Brain microvascular endothelial cell (primary cell): Measurements from ENCODE around the gene TMEM87A.

Experiments
- DNase-seq: peaks from one replicate; pipeline ENCODE4 v3.0.0-alpha.2; 2020
- H3K27ac ChIP-seq: fragments of 250-450 bp; sonication (Bioruptor Pico); 2 replicates; pipeline ENCODE4 v1.5.1; 2020; ENCODE audit warnings: mild to moderate bottlenecking, moderate library complexity
- H3K27me3 ChIP-seq: fragments of 250-450 bp; sonication (Bioruptor Pico); replicated peaks from 2 replicates; pipeline ENCODE4 v1.5.1; 2020; ENCODE audit warnings: mild to moderate bottlenecking
- H3K36me3 ChIP-seq: fragments of 250-450 bp; sonication (Bioruptor Pico); replicated peaks from 2 replicates; pipeline ENCODE4 v1.5.1; 2020; ENCODE audit warnings: mild to moderate bottlenecking
- H3K4me3 ChIP-seq: 2 replicates; pipeline ENCODE4 v1.5.1; 2011; ENCODE audit warnings: low read depth, mild to moderate bottlenecking, control low read depth, low read length, moderate library complexity
- CTCF ChIP-seq: IDR thresholded peaks from 2 replicates; pipeline ENCODE4 v1.5.1; 2011; ENCODE audit warnings: low read depth, mild to moderate bottlenecking, moderate library complexity, low read length, control low read depth, inconsistent platforms; ENCODE audit errors: missing control alignments
- in situ Hi-C: cut with HindIII; loops from 2 replicates; pipeline ENCODE4 v1.10.0; 2017; ENCODE audit warnings: low sequenced_read_pairs, low pct_ligation_motif_present

TMEM87A gene

GRCh38 chr15:42285034-42285433 lies 11.8 kb upstream of the TMEM87A start:
- in situ Hi-C loops, result no loop called here
- Histone ChIP-seq H3K4me3 (no peak overlapping the region), H3K27me3 (no peaks in the 10 kb centered on the region), H3K36me3 (peaks cover 5% of the 10 kb centered on the region), H3K27ac (no peak overlapping the region)
- no peak for TF ChIP-seq CTCF
- no peak for DNase-seq

GRCh38 chr15:42284551-42284950 lies 11.3 kb upstream of the TMEM87A start:
- DNase-seq, result no peak
- TF ChIP-seq CTCF, result no peak
- no peaks in the 10 kb centered on the region for H3K27me3 ChIP-seq
- H3K36me3 ChIP-seq, result peaks cover 5% of the 10 kb centered on the region
- in situ Hi-C loops, result no loop called here
- H3K27ac ChIP-seq, result no peak overlapping the region
- no peak overlapping the region for H3K4me3 ChIP-seq

- Histone ChIP-seq H3K27ac (no peak overlapping the region), H3K36me3 (peaks cover 5% of the 10 kb centered on the region), H3K4me3 (no peak overlapping the region), H3K27me3 (no peaks in the 10 kb centered on the region)
- DNase-seq, result no peak
- in situ Hi-C loops, result no loop called here
- no peak for TF ChIP-seq CTCF
Measured at GRCh38 chr15:42283671-42284070, 10.4 kb upstream of the TMEM87A start.

- Histone ChIP-seq H3K4me3 (no peak overlapping the region), H3K36me3 (peaks cover 5% of the 10 kb centered on the region), H3K27me3 (no peaks in the 10 kb centered on the region), H3K27ac (no peak overlapping the region)
- no peak for DNase-seq
- no peak for TF ChIP-seq CTCF
- in situ Hi-C loops, result no loop called here
Measured at GRCh38 chr15:42282926-42283325, 9.7 kb upstream of the TMEM87A start.

- no peak for DNase-seq
- no peaks in the 10 kb centered on the region for H3K27me3 ChIP-seq
- in situ Hi-C loops, result no loop called here
- peaks cover 5% of the 10 kb centered on the region for H3K36me3 ChIP-seq
- no peak overlapping the region for H3K27ac ChIP-seq
- no peak for TF ChIP-seq CTCF
- H3K4me3 ChIP-seq, result no peak overlapping the region
Measured at GRCh38 chr15:42282344-42282743, 9.1 kb upstream of the TMEM87A start.

GRCh38 chr15:42279234-42279723 lies 6.0 kb upstream of the TMEM87A start:
- in situ Hi-C loops, result no loop called here
- Histone ChIP-seq H3K4me3 (no peak overlapping the region), H3K27me3 (no peaks in the 10 kb centered on the region), H3K27ac (no peak overlapping the region), H3K36me3 (peaks cover 5% of the 10 kb centered on the region)
- TF ChIP-seq CTCF, result no peak
- DNase-seq, result no peak
